ENCODE data around the gene CD99L2.

The CD99L2 gene

DNA sequence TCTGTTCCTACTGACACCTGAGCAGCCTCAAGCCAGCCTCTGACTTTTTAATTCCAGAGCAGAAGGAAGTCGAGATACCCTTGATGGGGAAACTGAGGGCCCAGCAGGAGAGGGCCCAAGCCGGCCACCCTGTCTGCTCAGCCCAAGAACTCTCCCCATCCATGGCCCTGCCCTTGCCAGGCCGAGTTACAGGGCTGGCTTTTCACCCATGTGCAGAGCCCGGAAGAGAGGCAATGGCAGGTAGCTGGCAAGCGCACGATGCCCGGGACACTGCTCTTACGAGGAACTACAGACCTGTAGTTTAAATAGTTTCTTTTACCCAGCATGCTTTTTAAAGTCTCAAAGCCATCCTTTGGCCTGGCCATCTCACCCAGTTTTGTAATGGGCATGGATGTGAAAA lies 125.4 kb downstream of the CD99L2 start:
- intact Hi-C loops (cut with DNase I; ENCODE audit: low total_unique reads): loop anchor here (5.0 to 10.0 kb wide), 2 partner anchors 222 to 309 kb away; no protein-coding TSS in a partner anchor
- no peak overlapping the region for H3K4me3 ChIP-seq
- DNase-seq: no peak
- H3K9me3 ChIP-seq: no peaks in the 10 kb centered on the region
- peaks cover 0 to 33% (median 12%) of the 10 kb centered on the region in 3 donors for H3K36me3 ChIP-seq
- peaks cover 0 to 3% (median 0%) of the 10 kb centered on the region in 4 donors for H3K4me1 ChIP-seq
- no peak overlapping the region for H3K27ac ChIP-seq
- TF ChIP-seq, protein P1, sequence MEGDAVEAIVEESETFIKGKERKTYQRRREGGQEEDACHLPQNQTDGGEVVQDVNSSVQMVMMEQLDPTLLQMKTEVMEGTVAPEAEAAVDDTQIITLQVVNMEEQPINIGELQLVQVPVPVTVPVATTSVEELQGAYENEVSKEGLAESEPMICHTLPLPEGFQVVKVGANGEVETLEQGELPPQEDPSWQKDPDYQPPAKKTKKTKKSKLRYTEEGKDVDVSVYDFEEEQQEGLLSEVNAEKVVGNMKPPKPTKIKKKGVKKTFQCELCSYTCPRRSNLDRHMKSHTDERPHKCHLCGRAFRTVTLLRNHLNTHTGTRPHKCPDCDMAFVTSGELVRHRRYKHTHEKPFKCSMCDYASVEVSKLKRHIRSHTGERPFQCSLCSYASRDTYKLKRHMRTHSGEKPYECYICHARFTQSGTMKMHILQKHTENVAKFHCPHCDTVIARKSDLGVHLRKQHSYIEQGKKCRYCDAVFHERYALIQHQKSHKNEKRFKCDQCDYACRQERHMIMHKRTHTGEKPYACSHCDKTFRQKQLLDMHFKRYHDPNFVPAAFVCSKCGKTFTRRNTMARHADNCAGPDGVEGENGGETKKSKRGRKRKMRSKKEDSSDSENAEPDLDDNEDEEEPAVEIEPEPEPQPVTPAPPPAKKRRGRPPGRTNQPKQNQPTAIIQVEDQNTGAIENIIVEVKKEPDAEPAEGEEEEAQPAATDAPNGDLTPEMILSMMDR (IDR thresholded peaks at IDR 0.05): no peak
- no peaks in the 10 kb centered on the region for H3K27me3 ChIP-seq

DNA sequence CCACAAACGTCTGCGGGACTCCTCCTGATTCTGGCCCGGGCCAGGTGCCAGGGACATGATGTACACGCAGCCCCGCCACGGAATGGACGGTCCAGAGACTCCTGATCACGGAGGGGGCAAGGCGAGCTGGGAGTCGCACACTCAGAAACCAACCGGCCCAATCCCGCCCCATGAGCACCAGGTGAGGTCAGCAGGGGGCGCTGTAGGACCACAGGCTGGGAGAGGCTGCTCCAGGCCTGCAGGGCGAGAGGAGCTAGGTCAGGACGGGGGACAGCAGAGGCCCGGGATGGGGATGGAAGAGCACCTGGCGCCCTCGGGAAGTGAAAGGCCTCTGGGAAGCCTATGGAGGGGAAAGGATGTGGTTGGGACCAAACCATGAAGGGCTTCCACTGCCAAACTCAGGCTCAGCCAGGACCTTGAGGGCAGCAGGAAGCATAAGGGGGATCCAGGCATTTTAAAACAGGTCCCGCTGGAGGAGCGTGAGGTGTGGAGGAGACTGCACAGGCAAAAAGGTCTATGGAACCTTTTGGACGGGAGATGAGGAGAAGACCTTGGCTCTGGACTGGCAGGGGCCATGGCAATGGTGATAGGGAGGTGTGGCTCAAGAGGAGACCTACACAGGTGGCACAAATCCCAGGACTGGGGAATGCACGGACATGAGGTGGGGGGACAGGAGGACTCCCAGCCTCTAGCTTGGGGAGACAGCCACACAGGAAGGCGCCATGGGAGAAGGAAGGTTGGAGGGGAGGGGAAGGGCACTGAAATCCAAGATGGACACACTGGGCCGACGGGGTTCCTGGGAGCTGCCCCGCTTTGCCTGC lies 126.1 kb downstream of the CD99L2 start:
- intact Hi-C loops (cut with DNase I; ENCODE audit: low total_unique reads): loop anchor here (5.0 to 10.0 kb wide), 2 partner anchors 222 to 310 kb away; no protein-coding TSS in a partner anchor
- DNase-seq: peak; percentile 60 to 77
- peaks cover 0 to 34% (median 12%) of the 10 kb centered on the region in 3 donors for H3K36me3 ChIP-seq
- peaks cover 0 to 4% (median 0%) of the 10 kb centered on the region in 4 donors for H3K4me1 ChIP-seq
- no peaks in the 10 kb centered on the region for H3K27me3 ChIP-seq
- TF ChIP-seq, protein P1 (IDR thresholded peaks at IDR 0.05): peak; percentile 69 to 71
- H3K27ac ChIP-seq: no peak overlapping the region
- no peak overlapping the region for H3K4me3 ChIP-seq
- H3K9me3 ChIP-seq: no peaks in the 10 kb centered on the region

DNA sequence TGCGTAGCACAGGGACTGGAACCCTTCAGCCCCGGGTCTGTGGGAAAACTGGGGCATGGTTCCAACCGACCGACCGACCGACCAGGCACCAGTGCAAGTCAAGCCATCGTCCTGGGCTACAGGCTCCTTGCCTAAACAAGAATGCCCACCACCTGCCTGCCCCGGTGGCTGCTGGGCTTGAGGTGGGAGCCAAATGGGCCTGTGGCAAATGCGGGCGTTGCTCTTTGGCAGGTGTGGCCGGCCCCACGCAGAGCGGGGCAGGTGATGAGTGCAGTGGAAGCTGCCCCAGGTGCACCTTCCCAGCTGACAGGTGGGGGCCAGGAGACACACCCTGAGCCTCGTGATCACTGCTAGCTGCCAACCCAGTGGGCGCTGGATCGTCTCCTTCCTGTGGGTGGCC lies 127.4 kb downstream of the CD99L2 start:
- Histone ChIP-seq H3K36me3 (peaks cover 0 to 33% (median 12%) of the 10 kb centered on the region in 3 donors), H3K9me3 (no peaks in the 10 kb centered on the region), H3K4me3 (no peak overlapping the region), H3K27me3 (no peaks in the 10 kb centered on the region), H3K27ac (no peak overlapping the region), H3K4me1 (peaks cover 0 to 7% (median 0%) of the 10 kb centered on the region in 4 donors)
- intact Hi-C loops (cut with DNase I; ENCODE audit: low total_unique reads): loop anchor here (5.0 to 10.0 kb wide), 2 partner anchors 224 to 311 kb away; no protein-coding TSS in a partner anchor
- TF ChIP-seq, protein P1 (IDR thresholded peaks at IDR 0.05): no peak
- no peak for DNase-seq

DNA sequence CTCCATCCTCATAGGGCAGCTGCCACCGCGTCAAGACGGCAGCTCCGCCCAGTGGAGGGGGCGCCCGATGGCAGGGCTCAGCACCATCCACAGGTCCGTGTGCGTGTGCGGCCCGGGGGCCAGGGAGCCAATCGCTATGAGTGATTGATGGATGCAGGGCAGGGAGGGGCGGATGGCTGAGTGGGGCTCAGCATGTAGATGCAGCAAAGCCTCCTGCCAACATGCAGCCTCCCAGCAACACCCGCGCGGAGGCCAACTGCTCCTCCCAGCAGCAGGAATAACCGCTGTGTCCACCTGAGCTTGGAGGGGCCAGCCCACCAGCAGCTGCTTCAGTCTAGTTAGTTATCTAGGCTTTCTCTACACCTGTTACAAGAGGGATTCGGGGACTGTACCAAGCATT lies 127.8 kb downstream of the CD99L2 start:
- Histone ChIP-seq H3K9me3 (no peaks in the 10 kb centered on the region), H3K36me3 (peaks cover 0 to 28% (median 12%) of the 10 kb centered on the region in 3 donors), H3K4me3 (no peak overlapping the region), H3K4me1 (peaks cover 0 to 7% (median 0%) of the 10 kb centered on the region in 4 donors), H3K27ac (no peak overlapping the region), H3K27me3 (no peaks in the 10 kb centered on the region)
- intact Hi-C loops (cut with DNase I; ENCODE audit: low total_unique reads): loop anchor here (5.0 to 10.0 kb wide), 2 partner anchors 224 to 312 kb away; no protein-coding TSS in a partner anchor
- DNase-seq: no peak
- TF ChIP-seq, protein P1 (IDR thresholded peaks at IDR 0.05): no peak

DNA sequence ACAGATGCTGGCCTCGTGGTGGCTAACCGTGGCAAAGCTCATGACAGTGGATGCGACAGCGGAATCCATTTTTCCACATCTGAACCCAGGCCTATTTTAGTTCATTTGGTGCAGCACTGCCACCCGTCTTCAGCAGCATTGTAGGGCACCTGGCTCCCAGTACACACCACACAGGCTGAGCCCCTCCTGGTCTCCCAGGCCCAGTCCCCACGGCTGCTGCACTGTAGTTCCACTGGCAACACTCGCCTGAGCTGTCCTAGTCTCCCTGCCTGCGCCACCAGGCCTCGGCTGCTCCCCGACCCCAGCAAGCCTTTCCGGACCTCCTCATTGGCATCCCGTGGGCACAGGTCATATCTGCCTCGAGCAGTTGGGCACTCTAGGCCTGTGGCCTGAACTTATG lies 129.1 kb downstream of the CD99L2 start:
- no peak for DNase-seq
- no peaks in the 10 kb centered on the region for H3K9me3 ChIP-seq
- no peak overlapping the region for H3K27ac ChIP-seq
- TF ChIP-seq, protein P1 (IDR thresholded peaks at IDR 0.05): no peak
- intact Hi-C loops (cut with DNase I; ENCODE audit: low total_unique reads): no loop called here
- H3K4me3 ChIP-seq: no peak overlapping the region
- peaks cover 0 to 26% (median 12%) of the 10 kb centered on the region in 3 donors for H3K36me3 ChIP-seq
- H3K4me1 ChIP-seq: peaks cover 0 to 7% (median 0%) of the 10 kb centered on the region in 4 donors
- H3K27me3 ChIP-seq: no peaks in the 10 kb centered on the region

Data from tibial artery (tissue), 4 donors.